Natural killer cell (primary cell): ENCODE results near the gene RBM20. TPM values are rescaled to one million over a fixed set of nuclear protein-coding genes. Genes with fewer than 3 reads are reported as not detected.

Experiments
- ATAC-seq, 3 donors: fragments of 150-1000 bp in 2 of 3; fragments of 200-7000 bp in 1 of 3; cut with Tn5 transposase; 1 replicate in 1 of 3; 2 replicates in 2 of 3; pipeline ENCODE4 v1.10.0; 2021; ENCODE audit warnings: mild to moderate bottlenecking in 2 of 3, moderate library complexity in 2 of 3
- DNase-seq, 2 donors: peaks; one replicate each; pipeline versions ENCODE4 v3.0.0 to v3.0.0-alpha.2; 2013 to 2021; ENCODE audit warnings: mixed read lengths in 1 of 2
- H3K27ac ChIP-seq: one replicate; pipeline ENCODE4 v1.5.1; 2013; ENCODE audit warnings: mild to moderate bottlenecking, low read length
- H3K27me3 ChIP-seq: one replicate; pipeline ENCODE4 v1.6.1; 2013; ENCODE audit warnings: low read length; ENCODE audit not compliant: control insufficient read depth, insufficient read depth
- H3K36me3 ChIP-seq: one replicate; pipeline ENCODE4 v1.6.1; 2013; ENCODE audit warnings: low read length; ENCODE audit not compliant: control insufficient read depth, insufficient read depth
- H3K4me1 ChIP-seq: one replicate; pipeline ENCODE4 v1.6.1; 2013; ENCODE audit warnings: low read length; ENCODE audit not compliant: control insufficient read depth, insufficient read depth
- H3K4me3 ChIP-seq: one replicate; pipeline ENCODE4 v1.5.1; 2013; ENCODE audit warnings: low read length
- H3K9me3 ChIP-seq: one replicate; pipeline ENCODE4 v1.6.1; 2013; ENCODE audit warnings: low read length; ENCODE audit not compliant: control insufficient read depth, insufficient read depth
- H3K27ac Mint-ChIP-seq, 2 donors: one replicate each; pipeline ENCODE4 v1.8.0; 2022; ENCODE audit warnings: mild to moderate bottlenecking in 2 of 2, mixed read lengths in 2 of 2, moderate library complexity in 1 of 2
- H3K27me3 Mint-ChIP-seq, 2 donors: one replicate each; pipeline ENCODE4 v1.8.0; 2022; ENCODE audit warnings: low read depth in 2 of 2, mixed read lengths in 2 of 2
- H3K36me3 Mint-ChIP-seq: one replicate; pipeline ENCODE4 v1.8.0; 2022; ENCODE audit warnings: mixed read lengths
- H3K4me1 Mint-ChIP-seq, 2 donors: one replicate each; pipeline ENCODE4 v1.8.0; 2022; ENCODE audit warnings: mixed read lengths in 2 of 2
- H3K4me3 Mint-ChIP-seq: one replicate; pipeline ENCODE4 v1.8.0; 2022; ENCODE audit warnings: mild to moderate bottlenecking, moderate library complexity, mixed read lengths
- H3K9me3 Mint-ChIP-seq, 2 donors: one replicate each; pipeline ENCODE4 v1.8.0; 2022; ENCODE audit warnings: mixed read lengths in 2 of 2
- WGBS: methylation state at CpG from one replicate; pipeline ENCODE4 v1.1.7; 2013; ENCODE audit warnings: missing lambda C conversion rate; ENCODE audit not compliant: insufficient coverage; 5-methylcytosine and 5-hydroxymethylcytosine counted together
- intact Hi-C: fragments of 100-400 bp; cut with micrococcal nuclease; formaldehyde crosslinking; loops from one replicate; pipeline ENCODE4 v1.14.2; 2022
- total RNA-seq, 4 donors: library from RNA; stranded (reverse); fragments of 120-200 nt in 1 of 4; gene quantifications; one replicate each; pipeline versions ENCODE4 v1.2.3 to v1.2.4, GENCODE V29; 2013 to 2022
- TF ChIP-seq, protein P1 (sequence below): fragments of 200-600 bp; IDR thresholded peaks from one replicate; pipeline ENCODE4 v1.8.0; 2022; ENCODE audit warnings: antibody characterized with exemption

Gene RBM20
- total RNA-seq, 3 donors from 2014 or later (not counting 1 experiment from before 2014, with no cell fraction given), result 0.35 TPM; not detected in 2

- no peak for DNase-seq
- H3K4me1 Mint-ChIP-seq, result peaks cover 0 to 15% of the 10 kb centered on the region in 2 donors
- Histone ChIP-seq H3K27me3 (peaks cover 12% of the 10 kb centered on the region), H3K4me1 (peaks cover 4% of the 10 kb centered on the region), H3K9me3 (no peaks in the 10 kb centered on the region), H3K36me3 (no peaks in the 10 kb centered on the region), H3K4me3 (no peak overlapping the region), H3K27ac (no peak overlapping the region)
- no peak overlapping the region for H3K4me3 Mint-ChIP-seq
- H3K27me3 Mint-ChIP-seq, result peaks cover 43 to 67% of the 10 kb centered on the region in 2 donors
- 100% methylated on average over 1 of the region's 3 CpGs for WGBS
- no peaks in the 10 kb centered on the region for H3K9me3 Mint-ChIP-seq
- intact Hi-C loops, result no loop called here
- ATAC-seq, result no peak
- no peaks in the 10 kb centered on the region for H3K36me3 Mint-ChIP-seq
- TF ChIP-seq, protein P1, sequence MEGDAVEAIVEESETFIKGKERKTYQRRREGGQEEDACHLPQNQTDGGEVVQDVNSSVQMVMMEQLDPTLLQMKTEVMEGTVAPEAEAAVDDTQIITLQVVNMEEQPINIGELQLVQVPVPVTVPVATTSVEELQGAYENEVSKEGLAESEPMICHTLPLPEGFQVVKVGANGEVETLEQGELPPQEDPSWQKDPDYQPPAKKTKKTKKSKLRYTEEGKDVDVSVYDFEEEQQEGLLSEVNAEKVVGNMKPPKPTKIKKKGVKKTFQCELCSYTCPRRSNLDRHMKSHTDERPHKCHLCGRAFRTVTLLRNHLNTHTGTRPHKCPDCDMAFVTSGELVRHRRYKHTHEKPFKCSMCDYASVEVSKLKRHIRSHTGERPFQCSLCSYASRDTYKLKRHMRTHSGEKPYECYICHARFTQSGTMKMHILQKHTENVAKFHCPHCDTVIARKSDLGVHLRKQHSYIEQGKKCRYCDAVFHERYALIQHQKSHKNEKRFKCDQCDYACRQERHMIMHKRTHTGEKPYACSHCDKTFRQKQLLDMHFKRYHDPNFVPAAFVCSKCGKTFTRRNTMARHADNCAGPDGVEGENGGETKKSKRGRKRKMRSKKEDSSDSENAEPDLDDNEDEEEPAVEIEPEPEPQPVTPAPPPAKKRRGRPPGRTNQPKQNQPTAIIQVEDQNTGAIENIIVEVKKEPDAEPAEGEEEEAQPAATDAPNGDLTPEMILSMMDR, result no peak
- H3K27ac Mint-ChIP-seq, result no peak overlapping the region
These were observed 4.7 kb downstream of the RBM20 start for GRCh38 chr10:110648692-110649346.

DNA sequence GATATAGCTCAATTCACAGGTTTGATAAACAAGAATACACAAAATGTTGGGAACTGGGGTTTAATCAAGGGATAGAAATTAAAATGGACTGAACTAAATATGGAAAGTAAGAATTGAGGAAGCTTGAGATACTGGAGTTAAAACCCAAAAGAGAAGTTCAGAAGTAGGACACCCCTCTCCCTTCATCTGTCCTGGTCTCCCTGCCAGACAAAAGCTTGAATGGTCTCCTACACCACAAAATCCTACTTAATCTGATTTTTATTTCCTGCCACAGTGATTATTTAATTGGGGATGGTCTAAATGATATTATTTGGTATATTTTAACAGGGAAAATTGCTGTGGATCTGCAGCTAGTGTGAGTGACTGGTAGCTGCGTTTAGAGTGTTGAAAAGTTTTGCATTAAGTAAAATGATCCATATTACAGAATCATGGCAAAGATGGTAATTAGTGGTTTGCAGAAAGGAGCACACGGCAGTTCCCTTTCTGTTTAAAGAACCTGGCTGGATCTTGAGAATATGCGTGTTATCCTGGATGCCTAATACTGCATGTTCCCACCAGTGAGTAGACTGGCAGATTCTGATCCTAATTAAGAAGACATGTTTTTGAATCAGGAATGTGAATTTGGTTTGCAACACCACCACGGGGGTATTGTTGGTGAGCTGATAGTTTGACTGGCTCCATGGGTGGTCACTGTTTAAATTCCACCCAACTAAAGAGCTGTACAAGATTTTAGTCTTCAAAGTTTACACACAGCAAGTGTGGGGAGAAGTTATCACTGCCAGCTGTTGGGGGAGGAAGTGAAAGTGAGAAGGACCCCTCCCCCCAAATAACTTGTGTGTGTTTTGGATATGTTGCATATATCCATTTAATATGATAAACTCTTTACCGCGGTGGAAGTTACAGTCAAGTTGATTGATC is 5.5 kb downstream of the RBM20 start:
- no peak for DNase-seq
- 72% methylated on average over 4 of the region's 6 CpGs for WGBS
- H3K9me3 ChIP-seq, result no peaks in the 10 kb centered on the region
- no peak overlapping the region for H3K27ac ChIP-seq
- H3K36me3 ChIP-seq, result no peaks in the 10 kb centered on the region
- no peak overlapping the region for H3K4me3 ChIP-seq
- intact Hi-C loops, result no loop called here
- no peak for ATAC-seq
- TF ChIP-seq, protein P1, result no peak
- H3K9me3 Mint-ChIP-seq, result no peaks in the 10 kb centered on the region
- H3K27me3 ChIP-seq, result peaks cover 12% of the 10 kb centered on the region
- H3K27me3 Mint-ChIP-seq, result peaks cover 42 to 65% of the 10 kb centered on the region in 2 donors
- H3K27ac Mint-ChIP-seq, result no peak overlapping the region
- H3K4me1 Mint-ChIP-seq, result peaks cover 0 to 15% of the 10 kb centered on the region in 2 donors
- H3K4me1 ChIP-seq, result peaks cover 4% of the 10 kb centered on the region
- H3K36me3 Mint-ChIP-seq, result no peaks in the 10 kb centered on the region
- H3K4me3 Mint-ChIP-seq, result no peak overlapping the region

GRCh38 chr10:110650265-110650668 is 6.1 kb downstream of the RBM20 start:
- no peak overlapping the region for H3K4me3 Mint-ChIP-seq
- H3K27ac Mint-ChIP-seq, result no peak overlapping the region
- Histone ChIP-seq H3K27ac (no peak overlapping the region), H3K9me3 (no peaks in the 10 kb centered on the region), H3K27me3 (peaks cover 7% of the 10 kb centered on the region), H3K36me3 (no peaks in the 10 kb centered on the region), H3K4me1 (peaks cover 4% of the 10 kb centered on the region), H3K4me3 (no peak overlapping the region)
- H3K9me3 Mint-ChIP-seq, result no peaks in the 10 kb centered on the region
- H3K36me3 Mint-ChIP-seq, result no peaks in the 10 kb centered on the region
- no peak for ATAC-seq
- TF ChIP-seq, protein P1, result no peak
- intact Hi-C loops, result no loop called here
- peaks cover 37 to 62% of the 10 kb centered on the region in 2 donors for H3K27me3 Mint-ChIP-seq
- DNase-seq, result no peak
- peaks cover 0 to 15% of the 10 kb centered on the region in 2 donors for H3K4me1 Mint-ChIP-seq
- WGBS, result 0% methylated on average over 1 of the region's 1 CpG
